ENCODE data around the gene CECR2.

GRCh38 chr22:17598318-17598717 is 229.1 kb downstream of the CECR2 start:
- TF ChIP-seq ZNF8 (CRISPR knock-in tag; IDR thresholded peaks at IDR 0.05) (no peak), PPARA (CRISPR knock-in tag; IDR thresholded peaks at IDR 0.05; ENCODE audit: borderline replicate concordance) (no peak)

All from SK-N-SH treated with all-trans-retinoic acid at 6 μM for 48 hours (cell line).